ENCODE results near the gene PPP1R12B.
"Not testable (repeated sequence)": the region's sequence is repeated elsewhere in the genome, so short reads cannot be mapped to it uniquely, and the experiment has no call there.

Gene PPP1R12B

DNA sequence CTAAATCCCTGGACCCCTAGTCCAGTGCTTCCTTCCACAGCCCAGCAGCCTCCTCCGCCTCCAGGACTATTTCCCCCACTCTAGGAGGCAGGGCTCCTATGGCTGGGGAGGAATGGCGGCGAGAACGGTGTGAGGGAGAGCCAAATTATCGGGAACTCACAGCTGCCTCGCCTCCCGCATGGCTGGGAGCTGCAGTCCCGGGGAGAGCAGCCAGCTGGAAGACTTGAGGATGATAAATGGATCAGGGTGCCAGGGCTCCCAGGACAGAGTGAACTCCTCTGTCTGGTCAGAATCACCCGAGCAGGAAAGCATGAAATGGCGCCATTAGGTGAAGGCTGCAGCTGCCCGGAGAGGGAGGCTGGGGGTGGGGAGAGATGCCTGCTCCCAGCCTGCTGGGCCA, 270.5 kb downstream of the PPP1R12B start:
- not testable (repeated sequence) for DNase-seq

DNA sequence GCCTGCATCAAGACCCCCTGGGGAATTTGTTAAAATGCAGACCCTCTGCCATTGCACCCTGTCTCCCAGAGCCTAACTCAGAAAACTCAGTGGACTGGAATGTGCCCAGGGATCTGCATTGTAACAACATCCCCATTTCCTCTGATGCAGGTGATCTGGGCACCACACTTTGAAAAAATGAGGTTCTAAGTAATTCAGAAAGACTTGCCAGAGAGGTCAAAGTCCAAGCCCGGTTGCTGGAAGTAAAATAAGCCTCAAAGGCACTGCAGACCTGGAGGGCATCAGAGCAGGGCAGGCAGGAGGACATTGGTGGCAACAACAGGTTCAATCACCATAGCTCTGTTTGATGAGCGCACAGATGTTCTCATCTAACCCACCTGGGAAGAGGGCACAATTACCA, 271.0 kb downstream of the PPP1R12B start:
- DNase-seq: no peak

DNA sequence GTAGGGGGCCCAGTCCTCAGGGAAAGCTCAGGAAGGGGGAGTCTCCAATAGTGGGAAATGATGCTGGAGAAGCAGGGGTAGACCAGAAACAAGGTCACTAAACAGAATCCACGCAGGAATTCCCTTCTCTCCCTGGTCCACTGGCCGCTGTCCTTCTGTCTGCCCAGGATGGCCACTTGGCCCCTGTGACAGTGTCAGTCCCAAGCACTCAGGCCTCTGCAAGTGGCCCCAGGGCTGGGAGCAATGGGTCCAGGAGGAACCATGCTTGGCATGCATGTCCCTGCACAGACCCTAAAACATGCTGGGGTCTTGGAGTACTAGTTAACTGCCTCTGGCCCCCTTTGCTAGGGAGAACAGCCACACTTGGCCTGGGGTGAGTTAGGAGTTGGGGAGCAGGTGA, 271.5 kb downstream of the PPP1R12B start:
- not testable (repeated sequence) for DNase-seq

DNA sequence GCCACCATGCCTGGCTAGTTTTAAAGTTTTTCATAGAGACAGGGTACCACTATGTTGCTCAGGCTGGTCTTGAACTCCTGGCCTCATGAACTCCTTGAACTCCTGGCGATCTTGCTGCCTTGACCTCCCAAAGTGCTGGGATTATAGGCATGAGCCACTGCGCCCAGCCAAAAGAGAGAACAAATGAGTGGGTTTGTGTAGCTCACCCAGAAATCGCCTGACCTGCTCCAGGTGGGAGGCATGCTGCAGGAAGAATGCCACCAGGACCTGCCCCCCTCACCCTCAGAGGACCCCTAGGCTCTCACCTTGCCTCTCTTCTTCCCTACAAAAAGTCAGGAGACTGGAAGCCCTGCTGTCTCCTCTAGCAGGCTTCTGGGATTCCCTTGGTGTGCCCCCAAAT, 272.9 kb downstream of the PPP1R12B start:
- no peak for DNase-seq

DNA sequence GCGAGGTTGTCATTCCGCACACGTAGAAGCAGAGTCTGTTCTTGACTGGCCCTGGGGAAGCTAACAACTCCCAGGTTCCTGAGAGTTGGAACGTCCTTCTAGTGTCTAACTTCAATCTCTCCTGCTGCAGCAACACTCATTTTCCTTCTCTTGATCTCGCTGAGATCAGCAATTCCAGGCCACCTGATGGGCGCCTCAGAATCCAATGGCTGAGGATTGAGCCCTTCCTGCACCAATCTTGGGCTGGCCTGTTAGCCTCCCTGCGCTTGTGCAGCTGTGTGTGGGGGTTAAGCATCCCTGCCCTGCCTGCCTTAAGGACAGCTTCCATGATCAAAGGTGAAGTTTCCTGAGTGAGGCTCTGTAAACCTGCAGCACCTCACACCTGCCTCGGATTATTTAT, 273.9 kb downstream of the PPP1R12B start:
- no peak for DNase-seq

DNA sequence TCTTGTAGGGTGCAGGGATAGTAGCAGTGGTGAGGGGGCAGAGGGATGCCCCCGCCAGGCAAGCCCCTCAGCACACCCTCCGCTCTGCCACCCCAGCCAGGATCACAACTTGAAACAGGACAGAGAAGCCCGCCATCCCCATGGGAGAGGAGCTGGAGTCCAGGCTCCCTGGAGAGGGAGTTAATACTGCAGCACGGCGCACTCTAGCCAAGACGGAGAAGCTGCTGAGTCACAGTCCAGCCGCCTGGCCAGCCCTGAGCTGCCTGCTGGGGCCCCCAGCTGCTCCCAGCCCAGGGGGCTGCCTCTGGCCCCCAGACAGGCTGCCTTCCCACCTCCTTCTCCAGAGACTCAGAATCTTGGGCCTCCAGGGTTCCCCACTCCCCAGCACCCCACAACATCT, 274.6 kb downstream of the PPP1R12B start:
- DNase-seq: no peak

DNA sequence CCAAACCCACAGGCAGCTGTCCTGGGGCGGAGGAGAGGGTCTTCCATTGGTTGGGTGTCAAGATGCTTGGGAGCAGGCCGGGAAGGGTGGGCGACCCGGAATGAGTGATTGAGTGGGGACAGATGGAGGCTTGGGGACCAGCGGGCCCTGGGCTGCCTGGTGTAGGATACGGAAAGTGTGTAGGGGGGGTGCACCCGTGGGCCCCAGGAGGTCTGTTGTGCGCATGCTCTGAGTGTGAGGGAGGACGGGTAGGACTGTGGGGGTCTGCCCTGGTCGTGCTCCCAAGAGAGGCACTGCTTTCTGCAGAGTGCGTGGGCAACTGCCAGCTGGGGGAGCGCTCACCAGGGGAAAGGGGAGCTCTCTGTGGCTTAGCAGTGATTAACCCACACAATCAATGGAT, 275.0 kb downstream of the PPP1R12B start:
- not testable (repeated sequence) for DNase-seq

DNA sequence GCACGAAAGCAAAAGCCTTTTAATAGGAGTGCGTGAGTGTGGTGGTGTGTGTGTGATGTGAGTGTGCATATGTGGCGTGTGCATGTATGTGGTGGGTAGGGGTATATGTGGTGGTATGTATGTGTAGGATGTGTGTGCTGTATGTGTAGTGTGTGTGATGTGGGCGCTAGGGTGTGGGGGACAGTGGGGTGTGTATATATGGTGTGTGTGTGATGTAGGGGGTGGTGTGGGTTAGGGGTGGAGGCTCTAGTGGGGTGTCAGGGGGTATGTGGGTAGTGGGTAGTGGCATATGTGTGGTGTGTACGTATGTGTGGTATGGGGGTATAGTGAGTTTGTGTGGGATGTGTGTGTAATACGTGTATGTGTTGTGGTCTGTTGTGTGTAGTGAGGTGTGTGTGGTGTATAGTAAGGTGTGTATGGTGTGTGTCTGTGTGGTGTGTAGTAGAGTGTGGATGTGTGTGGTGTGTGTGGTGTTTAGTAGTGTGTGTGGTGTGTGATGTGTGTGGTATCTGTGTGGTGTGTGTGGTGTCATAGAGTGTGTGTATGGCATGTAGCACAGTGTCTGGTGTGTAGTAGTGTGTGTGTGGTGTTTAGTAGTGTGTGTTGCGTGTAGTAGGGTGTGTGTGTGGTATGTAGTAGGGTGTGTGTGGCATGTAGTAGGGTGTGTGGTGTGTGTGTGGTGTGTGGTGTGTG, 275.7 kb downstream of the PPP1R12B start:
- DNase-seq: no peak

DNA sequence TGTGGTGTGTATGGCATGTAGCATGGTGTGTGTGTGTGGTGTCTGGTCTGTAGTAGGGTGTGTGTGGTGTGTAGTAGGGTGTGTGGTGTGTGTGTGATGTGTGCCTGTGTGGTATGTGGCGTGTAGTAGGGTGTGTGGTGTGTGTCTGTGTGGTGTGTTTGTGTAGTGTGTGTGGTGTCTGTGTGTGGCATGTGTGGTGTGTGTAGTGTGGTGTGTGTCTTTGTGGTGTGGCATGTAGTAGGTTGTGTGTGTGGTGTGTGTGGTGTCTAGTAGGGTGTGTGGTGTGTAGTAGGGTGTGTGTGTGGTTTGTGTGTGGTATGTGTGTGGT, 276.2 kb downstream of the PPP1R12B start:
- DNase-seq: no peak

DNA sequence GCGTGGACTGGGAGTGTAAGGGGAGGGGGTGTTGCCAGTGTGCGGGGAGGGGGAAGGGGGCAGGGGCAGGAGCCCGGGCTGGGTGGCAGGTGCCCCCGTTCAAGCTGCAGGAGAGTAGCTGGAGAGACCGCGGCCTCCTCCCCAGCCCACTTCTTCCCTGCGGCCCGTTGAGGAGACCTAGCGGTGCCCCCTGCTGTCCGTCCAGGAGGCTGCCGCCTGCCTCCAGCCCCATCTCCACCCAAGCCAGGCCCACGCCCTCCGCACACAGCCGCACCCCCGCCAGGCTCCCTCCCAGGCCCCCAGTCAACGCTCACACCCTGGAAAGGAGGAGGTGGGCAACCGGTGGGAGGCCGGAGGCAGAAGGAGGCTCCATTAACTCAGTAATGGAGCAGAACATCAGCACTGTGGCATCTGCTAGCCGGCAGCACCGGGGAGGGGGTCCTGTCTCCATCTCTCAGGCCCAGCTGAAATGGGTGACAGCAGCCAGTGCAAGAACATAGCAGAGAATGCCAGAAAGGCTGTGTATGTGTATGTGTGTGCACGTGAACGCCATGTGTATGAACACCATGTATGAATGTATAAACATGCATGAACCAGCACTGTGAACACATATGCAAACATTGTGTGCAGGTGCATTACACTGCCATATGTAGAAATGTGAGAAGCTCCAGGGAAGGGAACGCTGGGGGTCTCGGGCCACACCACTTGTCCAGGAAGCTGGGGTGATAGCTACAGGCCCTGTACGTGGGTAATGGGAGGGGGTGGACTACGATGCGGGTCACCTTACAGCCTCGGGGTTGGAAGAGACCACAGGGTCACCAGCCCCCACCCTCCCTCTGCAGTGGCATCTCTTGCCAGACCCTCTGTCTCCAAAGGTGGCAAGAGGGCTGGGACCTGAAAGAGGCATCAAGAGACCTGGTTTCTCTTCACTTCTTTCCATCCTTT, 277.2 kb downstream of the PPP1R12B start:
- DNase-seq: no peak

DNA sequence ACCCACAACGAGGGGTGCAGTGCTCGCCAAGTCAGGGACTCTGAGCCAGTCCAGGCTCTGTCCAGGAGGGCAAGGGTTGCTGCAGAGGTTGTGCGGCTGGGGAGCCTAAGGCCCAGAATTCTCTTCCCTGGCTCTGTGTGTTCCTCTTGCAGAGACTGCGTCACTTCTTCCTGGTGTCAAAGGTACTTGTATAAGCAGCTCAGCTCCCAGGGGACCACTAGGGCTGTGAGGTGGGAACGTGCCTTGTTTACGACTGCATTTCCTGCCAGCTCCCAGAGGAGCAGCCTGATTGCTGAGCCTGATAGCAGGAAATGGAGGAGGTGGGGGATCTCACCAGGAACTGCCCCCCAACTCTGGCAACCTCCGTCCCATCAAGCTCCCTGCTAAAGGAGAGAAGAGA, 278.5 kb downstream of the PPP1R12B start:
- DNase-seq: not testable (repeated sequence)

DNA sequence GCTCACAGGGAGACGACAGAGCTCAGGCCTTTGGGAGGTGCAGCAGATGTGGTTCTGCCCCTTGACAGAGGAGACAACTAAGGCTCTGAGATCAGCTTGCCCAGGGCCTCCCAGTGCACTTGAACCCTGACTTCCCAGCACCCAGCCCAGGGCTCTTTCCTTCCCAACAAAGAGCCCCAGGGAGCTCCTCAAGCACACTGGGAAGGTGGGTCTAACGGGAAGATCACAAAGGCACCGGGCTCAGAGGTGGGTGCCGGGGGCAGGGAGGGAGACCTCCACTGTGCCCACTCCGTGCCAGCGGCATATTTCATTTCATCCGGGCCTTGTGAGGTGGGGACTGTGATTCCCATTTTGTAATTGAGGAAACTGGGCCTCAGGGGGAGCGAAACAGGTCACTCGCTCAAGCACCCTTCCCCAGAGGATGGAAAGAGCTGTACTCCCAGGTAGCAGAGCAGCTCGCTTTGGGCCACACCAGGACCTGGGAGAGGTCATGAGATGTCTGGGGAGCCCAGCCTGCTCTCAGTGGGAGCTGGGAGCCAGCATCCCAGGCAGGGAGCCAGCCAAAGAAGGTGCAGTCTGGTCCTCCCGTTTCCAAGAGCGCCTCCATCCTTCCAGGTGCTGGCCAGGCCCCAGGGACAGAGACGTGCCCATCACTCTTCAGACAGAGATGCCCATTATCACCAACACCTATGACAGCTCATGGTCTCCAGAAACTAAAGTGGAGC, 279.5 kb downstream of the PPP1R12B start:
- no peak for DNase-seq

DNA sequence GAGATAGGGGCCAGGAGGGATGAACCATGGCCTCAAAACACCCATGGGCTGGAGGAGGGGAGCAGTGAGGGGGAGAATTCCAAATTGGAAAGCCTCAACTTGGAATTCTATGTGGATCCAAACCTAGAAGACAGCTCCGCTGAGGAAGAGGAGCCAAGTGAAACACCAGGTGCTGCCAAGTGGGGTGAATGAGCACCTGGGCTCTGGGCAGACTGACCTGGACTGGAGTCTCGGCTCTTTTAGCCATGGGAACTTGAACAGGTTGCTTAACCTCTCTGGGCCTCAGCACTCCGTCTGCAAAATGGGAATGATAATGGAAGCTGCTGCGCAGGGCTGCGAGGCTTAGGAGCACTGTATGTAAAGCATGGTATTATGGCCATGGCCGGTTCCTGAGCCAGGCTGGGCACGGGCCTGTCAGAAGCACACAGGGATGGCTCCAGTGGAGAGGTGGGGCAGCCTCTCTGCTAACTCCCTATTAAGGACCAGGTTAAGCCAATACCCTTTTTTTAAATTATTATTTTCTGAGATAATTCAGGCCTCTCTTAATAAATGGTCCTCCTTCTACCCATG, 280.2 kb downstream of the PPP1R12B start:
- peak; percentile 64 to 69 for DNase-seq

DNA sequence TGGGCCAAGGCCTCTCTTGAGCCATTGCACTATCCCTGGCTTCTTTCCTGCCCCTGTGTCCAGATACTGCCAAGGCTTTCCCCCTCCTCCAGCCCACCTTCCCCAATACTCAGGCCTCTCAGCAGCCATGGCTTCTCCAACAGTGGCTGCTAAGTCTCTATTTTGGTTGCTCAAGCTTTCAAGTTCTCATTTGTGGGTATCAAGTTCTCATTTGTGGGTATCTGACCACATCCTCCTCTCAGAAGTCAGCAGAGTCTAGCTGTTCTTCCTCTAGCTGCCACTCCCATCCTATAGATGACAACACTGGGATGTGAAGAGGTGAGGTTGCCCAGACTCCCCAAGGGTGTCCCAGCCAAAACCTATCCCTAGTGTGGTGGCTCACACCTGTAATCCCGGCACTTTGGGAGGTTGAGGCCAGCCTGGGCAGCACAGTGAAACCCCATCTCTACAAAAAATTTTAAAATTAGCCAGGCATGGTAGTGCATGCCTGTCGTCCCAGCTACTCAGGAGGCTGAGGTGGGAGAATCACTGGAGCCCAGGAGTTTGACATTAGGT, 280.8 kb downstream of the PPP1R12B start:
- not testable (repeated sequence) for DNase-seq

DNA sequence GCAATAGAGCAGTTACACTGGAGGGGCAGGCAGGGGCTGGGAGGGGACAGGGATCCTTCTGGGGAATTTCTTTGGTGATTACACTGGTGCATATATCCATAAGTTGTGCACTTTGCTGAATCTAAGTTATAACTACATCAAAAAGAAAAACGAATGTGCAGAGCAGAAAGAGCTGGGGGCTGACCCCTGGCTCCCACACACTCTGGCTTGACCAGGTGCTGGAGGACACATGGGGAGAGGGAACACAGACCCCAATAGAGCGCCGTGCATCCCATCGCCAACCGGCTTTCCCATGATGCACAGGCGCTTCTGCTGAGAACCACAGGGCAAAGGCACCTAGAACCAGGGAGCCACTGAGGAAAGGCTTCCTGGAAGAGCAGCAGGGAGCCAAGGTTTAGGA, 281.6 kb downstream of the PPP1R12B start:
- DNase-seq: not testable (repeated sequence)

DNA sequence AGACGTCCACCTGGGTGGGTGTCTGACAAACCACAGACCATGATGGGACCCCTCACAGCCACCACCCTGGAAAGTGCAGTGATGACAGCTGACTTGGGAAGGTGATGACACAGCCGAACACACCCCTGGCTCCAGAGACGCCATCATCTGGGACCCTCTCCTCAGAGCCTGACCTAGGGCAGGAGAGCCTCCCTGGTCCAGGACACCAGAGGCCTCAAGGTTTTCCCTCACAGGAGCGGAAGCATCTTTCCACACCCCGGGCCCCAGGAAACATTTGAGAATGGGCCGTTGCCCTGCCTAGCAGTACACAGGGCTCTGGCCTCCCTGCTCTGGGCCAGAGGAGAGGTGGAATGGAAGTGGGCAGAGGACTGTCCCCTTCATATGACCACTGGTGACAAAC, 282.0 kb downstream of the PPP1R12B start:
- no peak for DNase-seq

DNA sequence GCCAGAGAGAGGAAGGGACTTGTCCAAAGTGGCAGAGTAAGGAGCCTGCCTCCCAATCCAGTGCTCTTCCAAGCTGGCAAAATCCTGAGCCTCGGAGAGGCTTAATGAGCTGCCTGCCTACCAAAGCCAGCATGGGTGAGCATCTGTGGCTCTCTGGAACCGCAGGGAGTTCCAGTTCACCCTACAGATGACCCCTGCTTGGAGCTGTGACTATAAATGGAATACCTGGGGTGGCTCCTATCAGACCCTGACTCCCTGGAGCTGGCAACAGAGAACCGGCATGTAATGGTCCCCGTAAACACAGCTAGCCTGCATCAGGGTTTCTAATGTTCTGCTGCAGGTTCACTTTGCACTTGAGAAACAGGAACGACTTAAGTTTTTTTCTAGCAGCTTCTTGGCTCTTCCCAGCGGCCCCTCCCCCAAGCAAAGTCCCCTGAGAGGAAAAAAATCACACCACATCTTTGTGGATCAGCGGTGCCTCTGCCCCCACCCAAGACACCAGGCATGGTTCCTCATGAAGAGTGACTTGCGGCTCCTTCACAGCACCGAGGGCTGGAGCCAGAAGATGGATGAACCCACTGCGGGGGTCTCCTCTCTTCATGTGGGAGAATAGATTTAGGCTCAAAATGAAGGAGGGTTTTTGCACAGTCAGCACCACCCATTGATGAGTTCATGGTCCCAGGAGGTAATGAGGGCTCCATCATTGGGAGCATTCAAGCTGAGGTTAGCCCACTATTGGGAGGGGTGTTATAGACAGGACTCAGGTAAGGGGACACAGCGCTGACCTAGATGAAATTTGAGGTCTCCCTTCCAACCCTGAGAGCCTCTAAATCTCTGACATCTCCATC, 282.8 kb downstream of the PPP1R12B start:
- DNase-seq: no peak

DNA sequence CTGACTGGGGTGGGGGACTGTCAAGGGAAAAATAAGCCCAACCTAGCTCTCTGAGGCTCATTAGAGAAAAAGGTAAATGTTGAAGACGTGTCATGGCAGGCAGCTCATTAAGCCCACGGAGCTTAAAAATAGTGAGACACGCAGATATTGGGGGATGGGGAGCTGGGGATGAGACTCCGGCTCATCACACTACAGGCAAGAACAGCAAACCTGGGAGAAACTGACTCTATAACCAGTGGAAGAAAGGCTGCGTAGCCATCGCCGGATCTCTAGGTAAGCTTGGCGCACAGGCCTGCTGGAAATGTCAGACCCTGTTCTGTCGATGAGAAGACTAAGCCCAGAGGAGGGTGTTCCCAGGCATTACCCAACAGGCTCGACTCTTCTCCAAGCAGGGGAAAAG, 283.7 kb downstream of the PPP1R12B start:
- DNase-seq: no peak

DNA sequence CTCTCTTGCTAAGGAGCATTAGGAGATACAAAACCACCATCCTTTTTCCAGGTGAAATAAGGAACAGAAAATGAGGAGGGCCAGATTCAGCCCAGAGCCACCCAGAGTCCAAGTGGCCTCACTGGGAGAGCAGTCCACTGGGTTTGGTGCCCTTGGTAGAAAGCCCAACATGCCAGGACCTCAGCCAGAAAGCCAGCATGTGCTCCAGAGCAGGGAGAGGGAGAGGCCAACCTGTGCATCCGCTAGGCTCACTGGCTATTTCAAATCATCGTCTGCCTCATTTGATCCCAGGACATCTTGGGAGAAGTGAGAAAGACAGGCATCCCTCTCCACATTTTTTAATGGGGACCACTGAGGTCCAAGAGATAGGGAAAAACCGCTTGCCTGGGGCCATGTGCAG, 287.7 kb downstream of the PPP1R12B start:
- peak in 1 of 2 experiments; percentile 40 for DNase-seq

DNA sequence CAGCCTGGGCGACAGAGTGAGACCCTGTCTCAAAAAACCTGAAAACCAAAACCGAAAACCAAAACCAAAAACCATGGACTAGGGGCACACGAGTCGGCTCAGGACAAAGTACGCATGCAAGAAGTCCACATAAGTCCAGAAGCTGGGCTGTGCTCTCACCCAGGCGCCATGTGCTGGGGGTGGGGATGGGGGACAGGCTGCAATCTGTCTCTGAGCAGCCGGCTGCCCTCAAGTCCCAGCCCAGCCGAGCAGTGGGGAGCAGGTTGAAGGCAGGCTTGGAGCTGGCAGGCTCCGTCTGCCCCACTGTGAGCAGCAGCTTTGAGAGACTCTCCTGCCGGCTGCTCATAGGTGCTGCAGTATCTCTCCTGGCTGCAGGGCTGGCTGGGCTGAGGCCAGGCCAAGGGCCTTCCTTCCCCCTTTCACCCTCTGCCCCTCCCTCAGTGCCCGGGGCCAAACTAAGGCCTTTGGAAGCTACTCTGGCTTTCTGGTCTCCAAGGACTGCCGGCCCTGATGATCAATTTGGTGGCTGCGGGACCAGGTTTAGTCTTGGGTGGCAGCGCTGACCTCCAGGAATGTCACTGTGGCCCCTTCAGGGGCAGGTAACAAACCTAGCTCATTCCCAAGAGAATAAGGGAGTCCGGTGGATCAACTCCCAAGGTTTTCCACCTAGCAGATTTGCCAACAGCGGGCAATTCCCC, 289.0 kb downstream of the PPP1R12B start:
- peak in 1 of 2 experiments; percentile 81 for DNase-seq

DNA sequence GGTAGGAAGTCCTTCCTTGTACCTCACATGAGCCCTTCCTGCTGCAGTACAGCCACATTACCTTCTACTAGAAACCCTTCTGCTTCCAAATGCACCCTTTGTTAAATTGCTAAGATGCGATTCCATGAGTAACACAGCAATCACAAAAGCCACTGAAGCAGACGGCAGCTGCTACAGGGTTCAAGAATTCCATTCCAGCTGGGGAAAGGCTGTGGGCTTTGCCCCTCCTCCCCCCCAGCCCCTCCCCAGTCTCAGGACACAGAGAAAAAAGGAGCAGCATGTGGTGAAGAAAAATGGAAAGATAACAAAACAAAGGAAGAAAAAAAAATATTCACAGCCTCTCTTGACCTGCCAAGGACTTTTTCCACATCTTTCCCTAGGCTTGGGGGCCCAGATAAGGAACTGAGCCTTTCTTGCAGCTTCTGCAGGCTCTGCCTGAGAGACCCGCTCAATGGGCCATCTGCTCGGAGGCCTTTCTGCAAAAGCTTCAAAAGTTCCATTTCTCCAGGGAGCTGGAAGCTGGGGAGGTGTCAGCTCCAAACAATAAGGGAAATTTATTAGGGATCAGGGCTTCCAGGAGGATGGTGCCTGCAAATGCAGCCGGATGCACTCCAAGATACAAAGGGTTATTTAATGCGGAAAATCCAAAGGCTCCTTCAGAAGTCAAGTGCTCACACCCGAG, 289.7 kb downstream of the PPP1R12B start:
- no peak for DNase-seq

Measured in cerebellar nuclear complex (tissue), 1 donor.